ENCODE data around the gene ZNF277. TPM values are rescaled to one million over a fixed set of nuclear protein-coding genes. Genes with fewer than 3 reads are reported as not detected.
"Not testable (repeated sequence)": the region's sequence is repeated elsewhere in the genome, so short reads cannot be mapped to it uniquely, and the experiment has no call there.

ZNF277 gene
- total RNA-seq, 1 experiment from 2014 or later = 37.4 TPM

GRCh38 chr7:112391841-112392286, 185.4 kb downstream of the ZNF277 start:
- not testable (repeated sequence) for H3K36me3 ChIP-seq (ENCODE audit: insufficient read depth, low read length); H3K4me1 ChIP-seq (ENCODE audit: low read length); H3K27ac ChIP-seq (ENCODE audit: low read length); H3K79me2 ChIP-seq (ENCODE audit: low read length); H3K9me2 ChIP-seq (replicated peaks; ENCODE audit: insufficient read depth, low read length); H4K20me1 ChIP-seq (ENCODE audit: insufficient read depth, low read depth, low read length); H3K9me3 ChIP-seq (ENCODE audit: low read length); H3K27me3 ChIP-seq (ENCODE audit: low read length)
- Histone ChIP-seq H3K9ac (ENCODE audit: low read length) (peak overlapping the region; percentile 69), H3K4me3 (ENCODE audit: low read length) (peak overlapping the region; percentile 64), H2AFZ (ENCODE audit: low read length) (peak overlapping the region; percentile 99), H3K4me2 (ENCODE audit: low read depth, low read length, poor library complexity, severe bottlenecking) (peak overlapping the region; percentile 92)
- DNase-seq = peak; percentile 88

Other genes starting within 250 kb of the ZNF277 start
- gene DOCK4, start 296 bp upstream of the ZNF277 start, total RNA-seq (2014; rRNA removed; shearing (Covaris generic); ENCODE audit: low replicate concordance) = 0.07 and 0.54 TPM in 2 replicates
- gene IFRD1, start 243.8 kb downstream of the ZNF277 start, total RNA-seq (2014; rRNA removed; shearing (Covaris generic); ENCODE audit: low replicate concordance) = 25.4 and 57.4 TPM in 2 replicates

All from Karpas-422 (cell line).